GM08714 (cell line): ENCODE results near the gene RNF141.

Source experiments
- H3K4me3 ChIP-seq: fragments of 200-500 bp; sonication (Bioruptor generic); 2 replicates; pipeline ENCODE4 v1.5.1; 2014; ENCODE audit warnings: mild to moderate bottlenecking, low read length, inconsistent platforms
- ZNF274 ChIP-seq: IDR thresholded peaks from 2 replicates; pipeline ENCODE4 v1.6.1; 2012; ENCODE audit warnings: mild to moderate bottlenecking, low read depth, low read length

The RNF141 gene

DNA sequence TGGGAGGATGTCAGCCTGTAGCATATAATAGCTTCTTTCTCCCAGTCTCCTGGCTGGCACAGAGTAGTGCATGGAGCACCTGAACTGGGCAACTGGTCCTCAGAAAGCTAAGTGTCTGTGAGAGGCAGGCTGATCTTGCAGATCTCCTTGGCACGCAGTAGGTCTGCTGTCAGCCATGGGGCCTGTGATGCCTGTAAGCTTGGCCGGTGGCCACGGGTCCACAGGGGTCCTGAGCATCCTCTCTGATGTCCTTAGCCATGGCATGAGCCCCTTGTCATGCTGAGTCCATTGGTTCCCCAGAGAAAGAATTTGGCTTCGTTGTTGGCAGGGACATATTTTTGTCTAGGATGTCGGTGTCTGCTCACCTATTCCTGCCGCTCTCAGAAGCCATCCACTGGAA lies 61.0 kb downstream of the RNF141 start:
- TF ChIP-seq ZNF274 = no peak

GRCh38 chr11:10478574-10479550 lies 62.1 kb downstream of the RNF141 start:
- no peak for TF ChIP-seq ZNF274
- H3K4me3 ChIP-seq = no peak overlapping the region

More for the DNA sequence above, 61.0 kb downstream of the RNF141 start:
- H3K4me3 ChIP-seq = no peak overlapping the region

DNA sequence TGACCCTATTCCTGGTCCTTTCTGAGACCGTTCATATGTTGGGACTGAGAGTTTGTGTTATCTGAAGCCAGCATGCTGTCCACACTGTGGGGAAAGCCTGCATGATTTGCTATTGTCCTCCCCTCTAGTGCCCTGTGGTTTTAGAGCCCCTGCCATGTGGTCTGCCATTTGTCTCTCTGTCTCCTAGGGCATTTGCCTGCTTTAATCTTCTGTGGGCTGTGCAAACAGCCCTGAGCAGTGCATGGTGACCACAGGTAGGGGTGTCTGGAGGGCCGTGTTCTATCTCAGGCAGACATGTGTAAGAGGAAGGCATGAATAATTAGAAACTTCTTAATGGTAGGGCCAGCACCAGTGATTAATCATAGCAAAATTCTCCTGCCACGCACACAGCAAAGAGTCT lies 62.9 kb downstream of the RNF141 start:
- H3K4me3 ChIP-seq = no peak overlapping the region
- no peak for TF ChIP-seq ZNF274

DNA sequence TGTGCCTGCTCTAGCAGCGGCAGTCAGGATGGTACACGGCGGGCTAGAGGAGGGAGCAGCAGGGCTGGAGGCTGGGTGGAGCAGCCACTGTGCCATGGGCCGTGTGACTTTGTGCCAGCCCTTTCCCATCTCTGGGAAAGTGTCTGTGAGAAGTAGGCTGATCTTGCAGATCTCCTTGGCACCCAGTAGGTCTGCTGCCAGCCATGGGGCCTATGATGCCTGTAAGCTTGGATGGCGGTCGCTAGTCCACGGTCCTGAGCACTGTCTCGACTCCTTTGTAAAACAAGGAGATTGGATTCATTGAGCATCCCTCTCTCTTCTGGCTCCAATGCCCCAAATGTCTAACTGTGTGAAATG lies 63.3 kb downstream of the RNF141 start:
- no peak for TF ChIP-seq ZNF274
- no peak overlapping the region for H3K4me3 ChIP-seq

DNA sequence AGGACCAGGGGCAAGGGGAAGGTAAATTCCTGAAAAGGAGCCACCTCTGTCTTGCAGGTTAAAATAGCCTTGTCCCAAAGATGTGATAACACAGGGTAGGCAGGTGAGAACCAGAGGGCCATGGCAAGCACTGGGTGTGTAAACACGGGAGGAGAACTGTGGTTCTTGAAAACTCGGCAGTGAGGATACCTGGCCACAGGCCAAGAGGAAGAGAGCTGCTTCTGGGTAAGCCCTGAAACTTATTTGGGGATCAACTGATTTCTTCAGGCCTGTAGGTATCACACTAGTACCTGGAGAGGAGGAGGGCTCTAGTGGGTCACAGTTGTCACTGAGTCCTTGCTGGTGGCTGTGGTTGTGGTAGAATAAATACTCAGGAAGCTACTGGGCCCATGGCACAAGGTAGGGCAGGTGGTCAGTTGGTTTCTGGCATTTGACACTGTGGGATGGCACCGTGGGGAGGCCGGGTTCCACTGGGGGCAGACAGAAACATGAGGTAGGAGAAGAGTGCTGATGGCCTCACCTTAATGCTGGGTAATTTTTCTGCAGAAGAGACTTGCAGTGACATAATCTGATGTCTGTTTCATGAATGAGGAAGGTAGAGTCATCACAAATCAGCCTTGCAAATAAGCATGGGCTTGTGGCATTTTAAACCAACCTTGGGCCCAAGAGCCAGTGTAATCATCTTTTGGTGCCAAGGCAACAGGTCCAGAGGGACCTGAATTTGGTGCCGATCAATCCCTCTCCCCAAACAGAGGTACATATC lies 63.9 kb downstream of the RNF141 start:
- H3K4me3 ChIP-seq = no peak overlapping the region
- no peak for TF ChIP-seq ZNF274

- TF ChIP-seq ZNF274 = no peak
- no peak overlapping the region for H3K4me3 ChIP-seq
Measured at GRCh38 chr11:10476342-10476741, 64.6 kb downstream of the RNF141 start.

DNA sequence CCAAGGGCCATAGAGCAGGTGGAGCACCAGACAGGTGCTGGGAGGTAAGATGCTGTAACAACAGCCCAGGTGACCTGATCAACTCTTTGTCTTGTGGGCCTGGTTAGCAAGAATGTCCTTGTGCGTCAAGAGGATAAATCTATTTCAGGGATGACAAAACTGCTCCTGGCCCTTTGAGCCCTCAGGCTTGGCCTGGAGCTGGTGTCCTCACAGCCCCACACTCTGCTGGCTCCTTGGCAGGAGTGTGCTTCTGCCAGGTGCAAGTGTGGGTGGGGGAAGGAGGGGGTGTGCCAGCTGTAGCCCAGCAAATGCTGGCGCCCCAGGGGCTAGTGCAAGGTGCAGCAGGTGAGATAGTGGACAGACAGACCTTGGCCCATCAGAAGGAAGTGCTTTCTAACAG lies 66.4 kb downstream of the RNF141 start:
- no peak overlapping the region for H3K4me3 ChIP-seq
- TF ChIP-seq ZNF274 = no peak

DNA sequence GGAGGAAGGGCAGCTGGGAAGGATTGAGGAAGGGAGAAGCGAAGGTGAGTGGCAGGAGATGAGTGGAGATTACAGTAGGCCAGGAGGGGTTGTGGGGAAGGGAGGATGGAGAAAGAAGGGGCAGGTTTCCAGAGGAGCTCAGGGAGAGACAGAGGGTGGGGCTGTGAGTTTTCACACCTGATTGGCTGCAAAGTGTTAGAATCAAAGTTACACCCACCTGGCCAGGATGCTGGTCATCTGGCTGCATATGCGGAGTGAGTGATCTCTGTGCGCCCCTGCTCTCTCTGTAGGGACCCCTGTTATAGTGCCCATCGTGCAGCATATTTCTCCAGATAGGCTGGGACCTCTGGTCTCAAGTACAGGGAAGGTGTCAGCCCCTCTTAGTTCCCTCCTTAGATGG lies 67.6 kb downstream of the RNF141 start:
- H3K4me3 ChIP-seq = no peak overlapping the region
- TF ChIP-seq ZNF274 = no peak

GRCh38 chr11:10462746-10463300 lies 78.2 kb downstream of the RNF141 start:
- no peak overlapping the region for H3K4me3 ChIP-seq
- TF ChIP-seq ZNF274 = no peak
